PFSK-1 (cell line): ENCODE data around the gene STRN3.

Source experiments
- FOXP2 ChIP-seq: optimal IDR thresholded peaks from 2 replicates; pipeline ENCODE3; 2011; ENCODE audit warnings: borderline replicate concordance, control low read depth, inconsistent platforms; ENCODE audit not compliant: insufficient read depth; ENCODE audit errors: extremely low read length, extremely low read depth
- POLR2AphosphoS5 ChIP-seq: IDR thresholded peaks from 2 replicates; pipeline ENCODE4 v1.6.1; 2012; ENCODE audit warnings: low read depth, mild to moderate bottlenecking, control low read depth, low read length, moderate library complexity
- SIN3A ChIP-seq: IDR thresholded peaks from 2 replicates; pipeline ENCODE4 v1.6.1; 2012; ENCODE audit warnings: mild to moderate bottlenecking, low read length, moderate library complexity, borderline replicate concordance; ENCODE audit not compliant: insufficient read depth
- TAF1 ChIP-seq: IDR thresholded peaks from 2 replicates; pipeline ENCODE4 v1.6.1; 2012; ENCODE audit warnings: low read length, control low read depth, borderline replicate concordance; ENCODE audit not compliant: insufficient read depth
- TF ChIP-seq, protein P1 (sequence below), 2 experiments: IDR thresholded peaks; 2 replicates each; pipeline versions ENCODE4 v1.6.1 to v1.8.0; 2011 to 2012; ENCODE audit warnings: low read depth in 2 of 2, low read length in 2 of 2, control low read depth in 1 of 2, inconsistent platforms in 1 of 2, mild to moderate bottlenecking in 1 of 2, moderate library complexity in 1 of 2; ENCODE audit not compliant: insufficient read depth in 1 of 2

Gene STRN3

DNA sequence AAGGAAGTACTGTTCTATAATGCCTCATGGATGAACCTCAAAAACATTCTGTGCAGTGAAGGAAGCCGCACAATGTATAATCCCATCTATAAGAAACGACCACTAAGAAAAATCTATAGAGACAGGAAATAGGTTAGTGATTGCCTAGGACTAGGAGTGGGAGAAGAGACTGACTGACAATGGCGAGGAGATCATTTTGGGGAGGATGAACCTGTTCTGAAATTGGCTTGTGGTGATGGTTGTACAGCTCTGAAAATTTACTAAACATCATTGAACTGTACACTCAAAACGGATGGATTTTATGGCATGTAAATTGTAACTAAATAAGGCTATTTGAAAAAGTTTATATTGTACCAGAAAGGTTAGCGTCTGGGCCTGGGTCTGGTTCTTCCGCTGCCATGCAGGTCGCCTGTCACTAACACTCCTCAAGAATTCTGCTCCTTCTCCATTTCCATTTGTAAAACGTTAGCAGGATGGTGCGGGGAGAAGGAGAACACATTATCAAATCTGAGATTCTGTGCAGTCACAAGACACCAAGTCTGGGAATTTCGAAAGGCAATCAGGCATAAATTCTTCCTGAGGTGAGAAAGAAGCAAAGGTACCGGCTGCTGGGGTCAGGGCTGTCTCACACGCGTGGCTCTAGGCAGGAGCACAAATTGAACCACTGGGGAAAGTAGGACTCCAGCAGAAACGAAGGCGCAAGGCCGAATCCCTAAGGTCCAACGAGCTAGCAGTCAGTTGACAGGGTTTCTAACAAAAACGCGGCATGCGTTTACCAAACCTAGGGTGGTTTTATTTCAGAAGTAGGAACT, 152.7 kb downstream of the STRN3 start:
- TF ChIP-seq, protein P1, sequence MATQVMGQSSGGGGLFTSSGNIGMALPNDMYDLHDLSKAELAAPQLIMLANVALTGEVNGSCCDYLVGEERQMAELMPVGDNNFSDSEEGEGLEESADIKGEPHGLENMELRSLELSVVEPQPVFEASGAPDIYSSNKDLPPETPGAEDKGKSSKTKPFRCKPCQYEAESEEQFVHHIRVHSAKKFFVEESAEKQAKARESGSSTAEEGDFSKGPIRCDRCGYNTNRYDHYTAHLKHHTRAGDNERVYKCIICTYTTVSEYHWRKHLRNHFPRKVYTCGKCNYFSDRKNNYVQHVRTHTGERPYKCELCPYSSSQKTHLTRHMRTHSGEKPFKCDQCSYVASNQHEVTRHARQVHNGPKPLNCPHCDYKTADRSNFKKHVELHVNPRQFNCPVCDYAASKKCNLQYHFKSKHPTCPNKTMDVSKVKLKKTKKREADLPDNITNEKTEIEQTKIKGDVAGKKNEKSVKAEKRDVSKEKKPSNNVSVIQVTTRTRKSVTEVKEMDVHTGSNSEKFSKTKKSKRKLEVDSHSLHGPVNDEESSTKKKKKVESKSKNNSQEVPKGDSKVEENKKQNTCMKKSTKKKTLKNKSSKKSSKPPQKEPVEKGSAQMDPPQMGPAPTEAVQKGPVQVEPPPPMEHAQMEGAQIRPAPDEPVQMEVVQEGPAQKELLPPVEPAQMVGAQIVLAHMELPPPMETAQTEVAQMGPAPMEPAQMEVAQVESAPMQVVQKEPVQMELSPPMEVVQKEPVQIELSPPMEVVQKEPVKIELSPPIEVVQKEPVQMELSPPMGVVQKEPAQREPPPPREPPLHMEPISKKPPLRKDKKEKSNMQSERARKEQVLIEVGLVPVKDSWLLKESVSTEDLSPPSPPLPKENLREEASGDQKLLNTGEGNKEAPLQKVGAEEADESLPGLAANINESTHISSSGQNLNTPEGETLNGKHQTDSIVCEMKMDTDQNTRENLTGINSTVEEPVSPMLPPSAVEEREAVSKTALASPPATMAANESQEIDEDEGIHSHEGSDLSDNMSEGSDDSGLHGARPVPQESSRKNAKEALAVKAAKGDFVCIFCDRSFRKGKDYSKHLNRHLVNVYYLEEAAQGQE (IDR thresholded peaks at IDR 0.05; ENCODE audit: insufficient read depth in 1 of 2, low read depth in 2 of 2, low read length in 2 of 2) = no peak
- TF ChIP-seq FOXP2 = no peak
- no peak for TF ChIP-seq SIN3A
- no peak for TF ChIP-seq POLR2AphosphoS5
- TF ChIP-seq TAF1 = no peak

DNA sequence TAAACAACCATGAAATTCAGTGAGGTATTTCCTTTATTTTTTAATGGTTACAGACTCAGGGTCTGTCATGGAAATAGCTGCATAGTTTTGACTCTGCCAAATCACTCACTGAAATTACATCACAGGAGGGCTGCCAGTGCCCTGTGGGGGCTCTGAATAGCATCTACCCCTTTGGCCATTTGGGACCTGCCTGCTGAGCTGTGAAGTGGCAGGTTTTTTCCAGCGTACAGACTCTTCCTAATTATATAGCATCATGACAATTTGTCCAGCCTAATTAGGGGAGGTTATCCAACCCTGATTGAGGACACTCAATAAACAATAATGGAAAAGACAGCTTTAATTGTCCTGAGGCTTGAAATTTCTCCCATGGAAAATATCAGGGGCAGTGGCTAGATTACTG, 153.6 kb downstream of the STRN3 start:
- no peak for TF ChIP-seq SIN3A
- TF ChIP-seq TAF1 = no peak
- TF ChIP-seq, protein P1 (IDR thresholded peaks at IDR 0.05; ENCODE audit: insufficient read depth in 1 of 2, low read depth in 2 of 2, low read length in 2 of 2) = no peak
- TF ChIP-seq FOXP2 = no peak
- TF ChIP-seq POLR2AphosphoS5 = no peak

DNA sequence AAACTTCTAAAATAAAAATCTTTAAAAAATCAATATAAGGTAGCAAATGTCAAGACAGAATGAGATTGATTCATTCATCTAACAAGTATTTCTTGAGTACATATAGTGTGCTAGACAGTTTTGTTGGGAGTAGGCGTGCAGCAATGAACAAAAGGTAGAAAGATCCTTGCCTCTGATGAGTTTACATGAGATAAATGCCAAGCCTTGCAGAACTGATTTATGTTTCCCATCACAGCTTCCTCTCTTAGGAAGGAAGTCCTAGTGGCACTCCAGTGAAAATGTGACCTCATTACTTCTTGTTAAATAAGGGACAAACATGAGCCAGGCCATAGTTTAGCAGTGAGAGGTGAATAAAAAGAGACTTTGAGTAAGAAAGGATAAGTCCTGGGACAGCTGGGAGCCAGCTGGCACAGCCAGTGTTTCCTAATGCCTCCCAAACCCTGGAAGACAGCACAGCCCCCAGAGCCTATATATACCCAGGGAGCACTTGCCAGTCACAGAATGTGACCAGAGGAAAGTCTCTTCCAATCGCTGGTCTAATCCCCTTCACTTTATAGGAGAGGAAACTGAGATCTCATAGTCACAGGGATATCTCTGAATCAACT, 156.5 kb downstream of the STRN3 start:
- TF ChIP-seq POLR2AphosphoS5 = no peak
- TF ChIP-seq FOXP2 = no peak

DNA sequence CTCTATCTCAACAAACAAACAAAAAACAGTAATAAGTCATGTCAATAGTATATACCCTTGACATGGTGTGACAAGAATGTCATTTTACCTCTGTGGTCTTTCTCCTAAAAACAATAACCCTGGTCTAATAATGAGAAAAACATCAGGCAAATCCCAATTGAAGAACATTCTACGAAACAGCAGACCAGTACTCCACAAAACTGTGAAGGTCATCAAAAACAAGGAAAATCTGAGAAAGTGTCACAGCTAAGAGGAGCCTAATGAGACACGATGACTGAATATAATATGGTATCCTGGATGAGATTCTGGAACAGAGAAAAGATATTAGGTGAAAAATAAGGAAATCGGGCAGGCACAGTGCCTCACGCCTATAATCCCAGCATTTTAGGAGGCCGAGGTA, 157.4 kb downstream of the STRN3 start:
- TF ChIP-seq TAF1 = no peak
- TF ChIP-seq SIN3A = no peak
- TF ChIP-seq POLR2AphosphoS5 = no peak
- no peak for TF ChIP-seq FOXP2
- TF ChIP-seq, protein P1 (IDR thresholded peaks at IDR 0.05; ENCODE audit: insufficient read depth in 1 of 2, low read depth in 2 of 2, low read length in 2 of 2) = no peak

DNA sequence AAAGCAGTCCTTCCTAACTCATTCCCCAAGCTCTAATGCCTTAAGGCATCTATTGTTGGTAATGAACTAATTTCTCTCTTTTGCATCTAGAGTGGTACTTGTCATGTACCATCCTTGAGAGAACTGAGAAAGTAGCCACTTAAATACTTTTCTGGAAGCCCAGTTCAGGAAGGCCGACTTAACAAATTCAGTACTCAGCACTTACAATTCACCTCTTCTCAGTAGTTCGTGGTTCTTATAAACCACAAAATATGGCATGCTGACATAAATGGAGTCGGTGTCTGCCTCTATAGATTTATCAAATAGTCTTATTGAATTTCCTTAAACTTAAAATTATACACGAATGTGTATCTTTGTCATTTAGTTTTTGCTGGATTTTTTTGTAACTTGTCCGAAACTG, 161.2 kb downstream of the STRN3 start:
- TF ChIP-seq TAF1 = no peak
- TF ChIP-seq POLR2AphosphoS5 = no peak
- TF ChIP-seq FOXP2 = no peak
- TF ChIP-seq, protein P1 (IDR thresholded peaks at IDR 0.05; ENCODE audit: insufficient read depth in 1 of 2, low read depth in 2 of 2, low read length in 2 of 2) = no peak
- TF ChIP-seq SIN3A = no peak
